ENCODE results near the gene ZNF790. TPM values are rescaled to one million over a fixed set of nuclear protein-coding genes. Genes with fewer than 3 reads are reported as not detected.

The ZNF790 gene
- polyA plus RNA-seq, 1 donor: 14.2 TPM

DNA sequence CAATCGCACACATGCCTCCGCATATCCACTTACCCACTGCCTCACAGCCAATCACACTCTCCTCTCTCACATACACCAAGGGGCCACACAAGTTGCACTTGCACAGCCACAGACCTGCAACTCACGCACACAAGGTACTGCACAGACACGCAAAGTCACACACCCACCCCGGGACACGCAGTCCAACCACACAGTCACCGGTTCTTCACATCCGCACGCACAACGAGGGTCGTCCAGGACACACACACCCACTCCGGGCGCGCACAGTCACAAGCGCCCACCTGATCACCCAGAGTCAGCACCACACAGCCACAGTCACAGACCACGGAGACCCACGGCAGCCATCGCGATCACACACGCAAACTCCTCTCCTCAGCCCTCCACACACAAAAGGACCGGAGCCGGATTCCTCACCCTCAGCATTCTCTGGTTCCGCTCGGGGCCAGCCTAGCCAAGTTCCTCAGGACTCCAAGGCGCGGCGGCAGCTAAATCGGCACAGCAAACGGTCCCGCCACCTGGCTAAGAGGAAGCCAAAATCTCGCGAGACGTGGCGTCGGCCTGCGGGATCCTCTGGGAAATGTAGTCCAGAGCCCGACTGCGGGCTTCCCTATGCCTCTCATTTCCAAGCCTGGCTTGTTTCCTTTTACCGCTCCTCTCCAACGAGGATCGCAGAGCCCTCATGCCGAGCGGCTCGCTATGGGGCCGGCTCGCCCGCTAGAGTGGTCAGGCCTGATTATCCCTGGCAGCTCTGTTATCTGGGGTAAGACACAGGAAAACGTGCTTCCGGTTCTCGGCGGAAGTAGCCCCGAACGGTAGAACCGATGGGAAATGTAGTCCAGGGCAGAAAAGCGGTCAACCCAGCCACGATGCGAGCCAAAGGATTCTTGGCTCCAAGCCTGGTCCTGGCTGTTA is 65.6 kb downstream of the ZNF790 start, which contains the start of gene ZNF850:
ZNF850 (minus strand) TSS at position 497 of the 912 bp plus-strand sequence. CDS start 10,201 bp downstream, outside the sequence.
- peak; percentile 95 for DNase-seq

- peak; percentile 82 for DNase-seq
Observed at GRCh38 chr19:36771261-36772231, 66.6 kb downstream of the ZNF790 start.

Other genes with a start within 250 kb of the ZNF790 start
- 10.9 TPM for gene ZNF382, start 233.1 kb downstream of the ZNF790 start, polyA plus RNA-seq (ENCODE audit: insufficient read length)
- 18.1 TPM for gene ZNF461, start 171.6 kb downstream of the ZNF790 start, polyA plus RNA-seq (ENCODE audit: insufficient read length)
- gene ZNF567, start 150.8 kb downstream of the ZNF790 start, polyA plus RNA-seq (ENCODE audit: insufficient read length): 16.8 TPM
- 5.7 TPM for gene ZNF850, start 65.6 kb downstream of the ZNF790 start, polyA plus RNA-seq (ENCODE audit: insufficient read length)
- 22.9 TPM for gene ZNF345, start 12.5 kb upstream of the ZNF790 start, polyA plus RNA-seq (ENCODE audit: insufficient read length)
- 9.7 TPM for gene ZNF829, start 77.9 kb upstream of the ZNF790 start, polyA plus RNA-seq (ENCODE audit: insufficient read length)
- gene ZNF568, start 77.9 kb upstream of the ZNF790 start, polyA plus RNA-seq (ENCODE audit: insufficient read length): 28.0 TPM
- gene ZNF420, start 240.0 kb upstream of the ZNF790 start, polyA plus RNA-seq (ENCODE audit: insufficient read length): 22.2 TPM

Data from left kidney (tissue), 2 donors.